ENCODE measurements around the gene SLC12A1.

DNA sequence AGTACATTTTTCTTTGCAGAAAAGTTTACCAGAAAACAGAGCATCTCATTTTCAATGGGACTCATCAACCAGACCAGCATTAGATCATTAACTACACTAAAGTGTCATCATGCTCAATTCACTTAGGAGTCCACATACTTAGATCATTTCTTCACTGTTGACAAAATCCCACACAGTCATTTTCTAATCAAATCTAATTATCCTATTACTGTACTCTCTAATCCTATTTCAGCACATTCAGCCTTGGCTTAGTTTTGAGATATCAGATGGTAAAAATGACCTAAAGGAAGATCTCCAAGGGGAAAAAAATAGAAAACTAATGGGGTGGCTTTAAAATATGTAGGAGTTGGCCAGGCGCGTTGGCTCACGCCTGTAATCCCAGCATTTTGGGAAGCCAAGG lies 19.8 kb upstream of the SLC12A1 start:
- TF ChIP-seq, protein P1, sequence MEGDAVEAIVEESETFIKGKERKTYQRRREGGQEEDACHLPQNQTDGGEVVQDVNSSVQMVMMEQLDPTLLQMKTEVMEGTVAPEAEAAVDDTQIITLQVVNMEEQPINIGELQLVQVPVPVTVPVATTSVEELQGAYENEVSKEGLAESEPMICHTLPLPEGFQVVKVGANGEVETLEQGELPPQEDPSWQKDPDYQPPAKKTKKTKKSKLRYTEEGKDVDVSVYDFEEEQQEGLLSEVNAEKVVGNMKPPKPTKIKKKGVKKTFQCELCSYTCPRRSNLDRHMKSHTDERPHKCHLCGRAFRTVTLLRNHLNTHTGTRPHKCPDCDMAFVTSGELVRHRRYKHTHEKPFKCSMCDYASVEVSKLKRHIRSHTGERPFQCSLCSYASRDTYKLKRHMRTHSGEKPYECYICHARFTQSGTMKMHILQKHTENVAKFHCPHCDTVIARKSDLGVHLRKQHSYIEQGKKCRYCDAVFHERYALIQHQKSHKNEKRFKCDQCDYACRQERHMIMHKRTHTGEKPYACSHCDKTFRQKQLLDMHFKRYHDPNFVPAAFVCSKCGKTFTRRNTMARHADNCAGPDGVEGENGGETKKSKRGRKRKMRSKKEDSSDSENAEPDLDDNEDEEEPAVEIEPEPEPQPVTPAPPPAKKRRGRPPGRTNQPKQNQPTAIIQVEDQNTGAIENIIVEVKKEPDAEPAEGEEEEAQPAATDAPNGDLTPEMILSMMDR (IDR thresholded peaks at IDR 0.05) = no peak
- no peak for TF ChIP-seq POLR2A (IDR thresholded peaks at IDR 0.05)

Data from right lobe of liver (tissue), 4 donors.